ENCODE data around the gene GLB1L. TPM values are rescaled to one million over a fixed set of nuclear protein-coding genes. Genes with fewer than 3 reads are reported as not detected.
A peak's percentile ranks its signal among the peaks of the same experiment; 100 is the strongest.

The GLB1L gene
- total RNA-seq, 2 donors from 2014 or later = 3.1 to 11.2 TPM

GRCh38 chr2:219210196-219210885 is 34.9 kb downstream of the GLB1L start:
- H3K27me3 ChIP-seq = no peaks in the 10 kb centered on the region
- DNase-seq (no peak), ATAC-seq (no peak)
- no peak overlapping the region for H3K27ac ChIP-seq
- H3K4me1 ChIP-seq = peaks cover 19% of the 10 kb centered on the region
- TF ChIP-seq CTCF (IDR thresholded peaks at IDR 0.05) (no peak), POLR2A (IDR thresholded peaks at IDR 0.05) (no peak)
- WGBS, 2 donors = 93 to 95% methylated on average over 17 to 24 of the region's 24 CpGs
- intact Hi-C loops (cut with DNase I) = no loop called here
- peaks cover 0 to 3% of the 10 kb centered on the region in 2 donors for H3K36me3 ChIP-seq (replicated peaks in 1 of 2; ENCODE audit: insufficient read depth in 1 of 2, low read depth in 2 of 2)
- H3K9me3 ChIP-seq = no peaks in the 10 kb centered on the region
- no peak overlapping the region for H3K4me3 ChIP-seq

GRCh38 chr2:219209236-219210195 is 35.7 kb downstream of the GLB1L start:
- TF ChIP-seq CTCF (IDR thresholded peaks at IDR 0.05) = no peak
- no peak for TF ChIP-seq POLR2A (IDR thresholded peaks at IDR 0.05)
- 80 to 84% methylated on average over 17 to 18 of the region's 18 CpGs for WGBS, 2 donors
- ATAC-seq = no peak
- Histone ChIP-seq H3K4me1 (peaks cover 19% of the 10 kb centered on the region), H3K27ac (no peak overlapping the region), H3K4me3 (no peak overlapping the region), H3K36me3 (replicated peaks in 1 of 2; ENCODE audit: insufficient read depth in 1 of 2, low read depth in 2 of 2) (peaks cover 0 to 3% of the 10 kb centered on the region in 2 donors), H3K9me3 (no peaks in the 10 kb centered on the region), H3K27me3 (no peaks in the 10 kb centered on the region)
- DNase-seq = no peak
- intact Hi-C loops (cut with DNase I) = no loop called here

- peak overlapping the region in 2 of 4 donors; percentile 95 to 98 for H3K27ac ChIP-seq
- ATAC-seq (no peak), DNase-seq (no peak)
- intact Hi-C loops (cut with DNase I) = no loop called here
- peaks cover 19% of the 10 kb centered on the region for H3K4me1 ChIP-seq
- 72 to 81% methylated on average over 16 to 17 of the region's 17 CpGs for WGBS, 2 donors
- peaks cover 0 to 3% of the 10 kb centered on the region in 2 donors for H3K36me3 ChIP-seq (replicated peaks in 1 of 2; ENCODE audit: insufficient read depth in 1 of 2, low read depth in 2 of 2)
- H3K27me3 ChIP-seq = no peaks in the 10 kb centered on the region
- no peak overlapping the region for H3K4me3 ChIP-seq
- no peak for TF ChIP-seq CTCF (IDR thresholded peaks at IDR 0.05)
- TF ChIP-seq POLR2A (IDR thresholded peaks at IDR 0.05) = no peak
- no peaks in the 10 kb centered on the region for H3K9me3 ChIP-seq
Observed at GRCh38 chr2:219207884-219208740, 37.1 kb downstream of the GLB1L start.

DNA sequence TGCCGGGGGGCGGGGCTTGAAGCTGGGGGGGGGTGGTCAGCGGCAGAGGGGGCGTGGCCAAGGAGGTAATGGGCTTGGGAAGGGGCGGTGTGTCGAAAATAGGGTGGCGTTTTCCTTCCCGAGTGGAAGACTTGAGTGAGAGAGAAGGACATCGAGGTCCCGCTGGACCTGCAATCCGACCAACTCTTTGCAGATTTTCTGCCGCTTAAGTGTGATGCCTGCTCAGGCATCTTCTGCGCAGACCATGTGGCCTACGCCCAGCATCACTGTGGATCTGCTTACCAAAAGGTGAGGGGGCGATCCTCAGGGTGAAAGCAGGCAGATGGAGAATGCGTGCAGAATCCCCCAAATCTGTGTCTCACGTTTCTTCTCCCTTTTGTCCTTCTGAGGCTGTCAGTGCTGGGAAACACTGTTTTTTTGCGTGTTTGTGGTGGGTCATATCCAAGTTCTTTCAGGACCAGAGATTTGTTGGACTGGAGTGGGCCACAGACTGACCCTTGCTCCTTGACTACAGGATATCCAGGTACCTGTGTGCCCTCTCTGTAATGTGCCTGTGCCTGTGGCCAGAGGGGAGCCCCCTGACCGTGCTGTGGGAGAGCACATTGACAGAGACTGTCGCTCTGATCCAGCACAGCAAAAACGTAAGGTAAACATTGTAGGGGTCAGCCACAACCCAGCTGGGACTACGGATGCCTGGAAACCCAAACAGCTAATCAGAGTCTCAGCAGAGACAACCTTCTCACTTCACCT is 37.9 kb downstream of the GLB1L start:
- DNase-seq = peak in 1 of 4 donors; percentile 10
- WGBS, 2 donors = 13 to 19% methylated on average over 20 to 21 of the region's 22 CpGs
- Histone ChIP-seq H3K4me1 (peaks cover 19% of the 10 kb centered on the region), H3K36me3 (replicated peaks in 1 of 2; ENCODE audit: insufficient read depth in 1 of 2, low read depth in 2 of 2) (peaks cover 0 to 1% of the 10 kb centered on the region in 2 donors), H3K27ac (peak overlapping the region; percentile 78 to 98 (median 94)), H3K9me3 (no peaks in the 10 kb centered on the region), H3K27me3 (no peaks in the 10 kb centered on the region), H3K4me3 (peak overlapping the region; percentile 51 to 53)
- ATAC-seq = no peak
- intact Hi-C loops (cut with DNase I) = no loop called here
- TF ChIP-seq CTCF (IDR thresholded peaks at IDR 0.05) = no peak
- no peak for TF ChIP-seq POLR2A (IDR thresholded peaks at IDR 0.05)
